WTC11 (cell line): ENCODE results near the gene PLEKHA1. TPM values are rescaled to one million over a fixed set of nuclear protein-coding genes. Genes with fewer than 3 reads are reported as not detected.

ENCODE experiments used
- ATAC-seq: fragments of 200-7000 bp; cut with Tn5 transposase; 2 replicates; pipeline ENCODE4 v1.10.0; 2021; ENCODE audit warnings: mild to moderate bottlenecking, moderate library complexity
- CTCF ChIA-PET: fragments of 300-600 bp; sonication (Branson Sonifier 250); formaldehyde crosslinking; loops from one replicate; lab custom pipeline; 2021; ENCODE audit warnings: antibody characterized with exemption; lab: Charles Lee
- POLR2A ChIA-PET: fragments of 350-600 bp; sonication (Branson Sonifier 250); formaldehyde crosslinking; loops from one replicate; lab custom pipeline; 2021; ENCODE audit warnings: antibody characterized with exemption; lab: Charles Lee
- DNase-seq: peaks from one replicate; pipeline ENCODE4 v3.0.0; 2021; ENCODE audit warnings: low spot score
- H3K27ac Mint-ChIP-seq: 2 replicates; pipeline ENCODE4 v1.8.0; 2021; ENCODE audit warnings: mixed read lengths
- H3K27me3 Mint-ChIP-seq: 2 replicates; pipeline ENCODE4 v1.8.0; 2021; ENCODE audit warnings: low read depth, mild to moderate bottlenecking, moderate library complexity, mixed read lengths
- H3K36me3 Mint-ChIP-seq: 2 replicates; pipeline ENCODE4 v1.8.0; 2021; ENCODE audit warnings: mixed read lengths
- H3K4me1 Mint-ChIP-seq: 2 replicates; pipeline ENCODE4 v1.8.0; 2022; ENCODE audit warnings: mixed read lengths
- H3K4me3 Mint-ChIP-seq: 2 replicates; pipeline ENCODE4 v1.8.0; 2021; ENCODE audit warnings: mild to moderate bottlenecking, moderate library complexity, mixed read lengths
- H3K9me3 Mint-ChIP-seq: 2 replicates; pipeline ENCODE4 v1.8.0; 2021; ENCODE audit warnings: mixed read lengths
- AR ChIP-seq: fragments of 250-450 bp; sonication (Bioruptor Pico); IDR thresholded peaks from 2 replicates; pipeline ENCODE4 v1.9.0; 2021; ENCODE audit warnings: mild to moderate bottlenecking
- ATF2 ChIP-seq: sonication (generic); formaldehyde crosslinking; IDR thresholded peaks from 2 replicates; pipeline ENCODE4 v1.8.1; 2022; ENCODE audit warnings: low read depth, missing genetic modification reagents, borderline replicate concordance
- ATF3 ChIP-seq: sonication (generic); formaldehyde crosslinking; conservative IDR thresholded peaks from 2 replicates; pipeline ENCODE4 v1.8.1; 2022; ENCODE audit warnings: mild to moderate bottlenecking, missing genetic modification reagents
- CREM ChIP-seq: sonication (generic); formaldehyde crosslinking; IDR thresholded peaks from 2 replicates; pipeline ENCODE4 v1.8.1; 2022; ENCODE audit warnings: mild to moderate bottlenecking, missing genetic modification reagents, moderate library complexity
- CTCF ChIP-seq: fragments of 200-600 bp; IDR thresholded peaks from 2 replicates; pipeline ENCODE4 v1.8.0; 2022; ENCODE audit warnings: antibody characterized with exemption
- EMX1 ChIP-seq: fragments of 250-450 bp; sonication (Bioruptor Pico); IDR thresholded peaks from 2 replicates; pipeline ENCODE4 v1.8.0; 2021; ENCODE audit warnings: mild to moderate bottlenecking
- FOXP1 ChIP-seq: sonication (generic); formaldehyde crosslinking; IDR thresholded peaks from 2 replicates; pipeline ENCODE4 v1.8.0; 2022; ENCODE audit warnings: missing genetic modification reagents, mild to moderate bottlenecking, moderate library complexity, borderline replicate concordance
- GABPB1 ChIP-seq: sonication (generic); formaldehyde crosslinking; IDR thresholded peaks from 2 replicates; pipeline ENCODE4 v1.8.1; 2023; ENCODE audit warnings: mild to moderate bottlenecking, missing genetic modification reagents
- KAT7 ChIP-seq: sonication (generic); formaldehyde crosslinking; IDR thresholded peaks from 2 replicates; pipeline ENCODE4 v1.8.1; 2023; ENCODE audit warnings: missing genetic modification reagents, mild to moderate bottlenecking, borderline replicate concordance
- NR2C2 ChIP-seq: sonication (generic); formaldehyde crosslinking; IDR thresholded peaks from 2 replicates; pipeline ENCODE4 v1.8.0; 2022; ENCODE audit warnings: mild to moderate bottlenecking, missing genetic modification reagents
- OVOL2 ChIP-seq: fragments of 250-450 bp; sonication (Bioruptor Pico); IDR thresholded peaks from 2 replicates; pipeline ENCODE4 v1.9.0; 2021; ENCODE audit warnings: mild to moderate bottlenecking, borderline replicate concordance
- PREB ChIP-seq: sonication (generic); formaldehyde crosslinking; IDR thresholded peaks from 2 replicates; pipeline ENCODE4 v1.8.1; 2022; ENCODE audit warnings: mild to moderate bottlenecking, missing genetic modification reagents, moderate library complexity, borderline replicate concordance
- SMAD4 ChIP-seq: sonication (generic); formaldehyde crosslinking; IDR thresholded peaks from 2 replicates; pipeline ENCODE4 v1.8.0; 2022; ENCODE audit warnings: mild to moderate bottlenecking, missing genetic modification reagents
- STAT6 ChIP-seq: sonication (generic); formaldehyde crosslinking; conservative IDR thresholded peaks from 2 replicates; pipeline ENCODE4 v1.8.1; 2023; ENCODE audit warnings: mild to moderate bottlenecking, low read depth, missing genetic modification reagents, moderate library complexity
- ZNF317 ChIP-seq: sonication (generic); formaldehyde crosslinking; IDR thresholded peaks from 2 replicates; pipeline ENCODE4 v1.8.1; 2023; ENCODE audit warnings: low read depth, mild to moderate bottlenecking, moderate library complexity, missing genetic modification reagents, borderline replicate concordance
- ZNF425 ChIP-seq: fragments of 250-450 bp; sonication (Bioruptor Pico); conservative IDR thresholded peaks from 2 replicates; pipeline ENCODE4 v1.9.0; 2021; ENCODE audit warnings: mild to moderate bottlenecking
- total RNA-seq: library from RNA; stranded (reverse); gene quantifications from 3 replicates; pipeline ENCODE4 v1.2.3, GENCODE V29; 2021

The PLEKHA1 gene
- total RNA-seq, 1 experiment from 2014 or later: 34.6 TPM

- Mint-ChIP-seq H3K9me3 (peaks cover 7% of the 10 kb centered on the region), H3K4me3 (no peak overlapping the region)
- no peak for TF ChIP-seq SMAD4 (CRISPR knock-in tag)
- TF ChIP-seq EMX1 (CRISPR knock-in tag): no peak
- TF ChIP-seq, all 79 proteins: peak for 0
- ChIA-PET POLR2A (no interaction called here), CTCF (no interaction called here)
- peaks cover 3% of the 10 kb centered on the region for H3K27me3 Mint-ChIP-seq
- H3K36me3 Mint-ChIP-seq: no peaks in the 10 kb centered on the region
- ATAC-seq: no peak
- DNase-seq: no peak
- H3K27ac Mint-ChIP-seq: no peak overlapping the region
- peaks cover 17% of the 10 kb centered on the region for H3K4me1 Mint-ChIP-seq
Observed at GRCh38 chr10:122325235-122325634, 49.3 kb upstream of the PLEKHA1 start.

GRCh38 chr10:122326385-122326784 lies 48.1 kb upstream of the PLEKHA1 start:
- peaks cover 21% of the 10 kb centered on the region for H3K4me1 Mint-ChIP-seq
- H3K9me3 Mint-ChIP-seq: peaks cover 7% of the 10 kb centered on the region
- H3K27me3 Mint-ChIP-seq: peaks cover 3% of the 10 kb centered on the region
- ChIA-PET CTCF (no interaction called here), POLR2A (no interaction called here)
- DNase-seq: no peak
- H3K36me3 Mint-ChIP-seq: no peaks in the 10 kb centered on the region
- no peak overlapping the region for H3K4me3 Mint-ChIP-seq
- ATAC-seq: no peak
- TF ChIP-seq CREM (CRISPR knock-in tag) (no peak), ATF2 (CRISPR knock-in tag) (no peak), ZNF425 (CRISPR knock-in tag) (no peak), STAT6 (CRISPR knock-in tag) (no peak), ZNF317 (CRISPR knock-in tag) (no peak), GABPB1 (CRISPR knock-in tag) (no peak)
- no peak overlapping the region for H3K27ac Mint-ChIP-seq

- POLR2A ChIA-PET: no interaction called here
- no peak overlapping the region for H3K27ac Mint-ChIP-seq
- CTCF ChIA-PET: interaction anchor here (0.9 kb wide), 1 partner anchor 28 kb away, joined by 4 read pairs; no protein-coding TSS in a partner anchor
- ATAC-seq (no peak), DNase-seq (no peak)
- H3K27me3 Mint-ChIP-seq: peaks cover 3% of the 10 kb centered on the region
- peaks cover 7% of the 10 kb centered on the region for H3K9me3 Mint-ChIP-seq
- no peak overlapping the region for H3K4me3 Mint-ChIP-seq
- peaks cover 21% of the 10 kb centered on the region for H3K4me1 Mint-ChIP-seq
- H3K36me3 Mint-ChIP-seq: no peaks in the 10 kb centered on the region
- TF ChIP-seq FOXP1 (CRISPR knock-in tag) (no peak), ATF3 (no peak), PREB (CRISPR knock-in tag) (no peak), CTCF (no peak), AR (CRISPR knock-in tag) (no peak), CREM (CRISPR knock-in tag) (no peak), KAT7 (CRISPR knock-in tag) (no peak), OVOL2 (CRISPR knock-in tag) (no peak), NR2C2 (CRISPR knock-in tag) (no peak)
Observed at GRCh38 chr10:122326806-122327205, 47.7 kb upstream of the PLEKHA1 start.
